Astrocyte of the spinal cord (primary cell): ENCODE data around the gene COX10.

Source experiments
- DNase-seq: peaks from one replicate; pipeline ENCODE4 v3.0.0; 2011; ENCODE audit warnings: low read depth, low spot score
- H3K4me3 ChIP-seq: 2 replicates; pipeline ENCODE4 v1.5.1; 2011; ENCODE audit warnings: low read depth, mild to moderate bottlenecking, low read length, moderate library complexity
- CTCF ChIP-seq: IDR thresholded peaks from 2 replicates; pipeline ENCODE4 v1.5.1; 2012; ENCODE audit warnings: low read depth, mild to moderate bottlenecking, low read length, inconsistent platforms
- in situ Hi-C: cut with HindIII; loops from 2 replicates; pipeline ENCODE4 v1.10.0; 2017; ENCODE audit warnings: low sequenced_read_pairs

Gene COX10

GRCh38 chr17:14095631-14096030 is 26.3 kb downstream of the COX10 start:
- in situ Hi-C loops = no loop called here
- DNase-seq = no peak
- H3K4me3 ChIP-seq = no peak overlapping the region
- TF ChIP-seq CTCF = no peak

- in situ Hi-C loops = no loop called here
- H3K4me3 ChIP-seq = no peak overlapping the region
- DNase-seq = no peak
- TF ChIP-seq CTCF = no peak
Measured at GRCh38 chr17:14098246-14098645, 28.9 kb downstream of the COX10 start.

GRCh38 chr17:14101976-14102375 is 32.7 kb downstream of the COX10 start:
- no peak for DNase-seq
- no peak overlapping the region for H3K4me3 ChIP-seq
- in situ Hi-C loops = no loop called here
- TF ChIP-seq CTCF = no peak

GRCh38 chr17:14103836-14104235 is 34.5 kb downstream of the COX10 start:
- DNase-seq = no peak
- in situ Hi-C loops = no loop called here
- no peak for TF ChIP-seq CTCF
- H3K4me3 ChIP-seq = no peak overlapping the region

- DNase-seq = no peak
- in situ Hi-C loops = no loop called here
- TF ChIP-seq CTCF = no peak
Measured at GRCh38 chr17:14104734-14105133, 35.4 kb downstream of the COX10 start.

GRCh38 chr17:14107889-14108288 is 38.6 kb downstream of the COX10 start:
- H3K4me3 ChIP-seq = no peak overlapping the region
- in situ Hi-C loops = no loop called here
- TF ChIP-seq CTCF = no peak
- DNase-seq = no peak

More at GRCh38 chr17:14104734-14105133, 35.4 kb downstream of the COX10 start:
- H3K4me3 ChIP-seq = no peak overlapping the region

- no peak overlapping the region for H3K4me3 ChIP-seq
- DNase-seq = no peak
- no peak for TF ChIP-seq CTCF
- in situ Hi-C loops = no loop called here
Measured at GRCh38 chr17:14112407-14112806, 43.1 kb downstream of the COX10 start.
